Measurements from ENCODE around the gene DCTN4. TPM values are rescaled to one million over a fixed set of nuclear protein-coding genes. Genes with fewer than 3 reads are reported as not detected.
"Not testable (repeated sequence)": the region's sequence is repeated elsewhere in the genome, so short reads cannot be mapped to it uniquely, and the experiment has no call there.

The DCTN4 gene
- total RNA-seq (2014; rRNA removed; shearing (Covaris generic)): 35.5 and 41.2 TPM in 2 replicates

GRCh38 chr5:150758531-150759333 lies at the start of gene DCTN4:
Gene DCTN4, minus strand, starts transcription at chr5:150759017. Its CDS starts 24 bp downstream, at chr5:150758993.
- DNase-seq (ENCODE audit: low read depth): peak; percentile 99

- no peak for DNase-seq (ENCODE audit: low read depth)
Observed at GRCh38 chr5:150804388-150804787, 45.6 kb upstream of the DCTN4 start.

- no peak for DNase-seq (ENCODE audit: low read depth)
Observed at GRCh38 chr5:150801117-150801927, 42.5 kb upstream of the DCTN4 start.

GRCh38 chr5:150797384-150797783 lies 38.6 kb upstream of the DCTN4 start:
- DNase-seq (ENCODE audit: low read depth): no peak

- DNase-seq (ENCODE audit: low read depth): no peak
Observed at GRCh38 chr5:150794927-150795326, 36.1 kb upstream of the DCTN4 start.

- DNase-seq (ENCODE audit: low read depth): not testable (repeated sequence)
Observed at GRCh38 chr5:150793423-150793888, 34.6 kb upstream of the DCTN4 start.

GRCh38 chr5:150791536-150791935 lies 32.7 kb upstream of the DCTN4 start:
- no peak for DNase-seq (ENCODE audit: low read depth)

- peak; percentile 99 for DNase-seq (ENCODE audit: low read depth)
Observed at GRCh38 chr5:150789943-150790611, 31.3 kb upstream of the DCTN4 start.

GRCh38 chr5:150789450-150789849 lies 30.6 kb upstream of the DCTN4 start:
- DNase-seq (ENCODE audit: low read depth): no peak

GRCh38 chr5:150788977-150789376 lies 30.2 kb upstream of the DCTN4 start:
- DNase-seq (ENCODE audit: low read depth): no peak

- DNase-seq (ENCODE audit: low read depth): no peak
Observed at GRCh38 chr5:150787656-150788055, 28.8 kb upstream of the DCTN4 start.

- DNase-seq (ENCODE audit: low read depth): no peak
Observed at GRCh38 chr5:150786876-150787275, 28.1 kb upstream of the DCTN4 start.

GRCh38 chr5:150785950-150786349 lies 27.1 kb upstream of the DCTN4 start:
- no peak for DNase-seq (ENCODE audit: low read depth)

- peak; percentile 98 for DNase-seq (ENCODE audit: low read depth)
Observed at GRCh38 chr5:150783422-150783928, 24.7 kb upstream of the DCTN4 start.

- no peak for DNase-seq (ENCODE audit: low read depth)
Observed at GRCh38 chr5:150782850-150783249, 24.0 kb upstream of the DCTN4 start.

- DNase-seq (ENCODE audit: low read depth): peak; percentile 98
Observed at GRCh38 chr5:150781706-150782614, 23.1 kb upstream of the DCTN4 start.

GRCh38 chr5:150780816-150781221 lies 22.0 kb upstream of the DCTN4 start:
- DNase-seq (ENCODE audit: low read depth): peak; percentile 68

- peak; percentile 92 for DNase-seq (ENCODE audit: low read depth)
Observed at GRCh38 chr5:150780187-150780692, 21.4 kb upstream of the DCTN4 start.

- DNase-seq (ENCODE audit: low read depth): peak; percentile 81
Observed at GRCh38 chr5:150779397-150780186, 20.8 kb upstream of the DCTN4 start.
